Measurements from ENCODE around the gene MCCC1.

DNA sequence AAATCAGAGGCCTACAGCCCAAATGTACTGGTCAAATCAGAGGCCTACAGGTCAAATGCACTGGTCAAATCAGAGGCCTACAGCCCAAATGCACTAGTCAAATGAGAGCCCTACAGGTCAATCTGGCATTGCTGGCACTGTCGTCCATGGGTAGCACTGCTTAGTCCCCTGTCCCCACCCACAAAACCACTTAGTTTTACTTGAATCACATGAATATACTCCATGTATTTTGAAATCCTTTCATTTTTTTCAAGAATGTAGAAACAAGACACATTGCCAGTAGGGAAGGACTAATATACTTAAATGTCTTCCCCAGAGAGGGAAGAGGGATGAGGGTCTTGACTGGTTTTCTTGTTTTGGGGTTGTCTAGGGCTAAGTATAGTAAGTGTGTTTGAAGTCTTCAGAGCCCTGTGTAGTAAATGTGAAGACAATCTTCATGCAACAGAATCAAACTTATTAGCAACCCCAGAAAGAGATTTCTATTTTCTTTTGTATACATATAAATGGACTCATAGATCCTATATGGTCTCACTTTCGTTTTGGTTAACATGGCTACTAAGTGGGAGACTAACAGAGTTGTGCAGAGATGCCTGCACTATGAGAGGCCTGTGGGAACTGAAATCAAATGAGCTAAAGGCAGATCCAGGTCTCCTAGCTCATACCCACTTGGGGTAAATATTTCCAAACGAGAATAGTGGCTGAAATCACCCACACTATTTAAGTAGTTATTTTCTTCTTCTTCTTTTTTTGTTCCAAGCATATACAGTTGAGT lies 80.7 kb downstream of the MCCC1 start:
- TF ChIP-seq, protein P1, sequence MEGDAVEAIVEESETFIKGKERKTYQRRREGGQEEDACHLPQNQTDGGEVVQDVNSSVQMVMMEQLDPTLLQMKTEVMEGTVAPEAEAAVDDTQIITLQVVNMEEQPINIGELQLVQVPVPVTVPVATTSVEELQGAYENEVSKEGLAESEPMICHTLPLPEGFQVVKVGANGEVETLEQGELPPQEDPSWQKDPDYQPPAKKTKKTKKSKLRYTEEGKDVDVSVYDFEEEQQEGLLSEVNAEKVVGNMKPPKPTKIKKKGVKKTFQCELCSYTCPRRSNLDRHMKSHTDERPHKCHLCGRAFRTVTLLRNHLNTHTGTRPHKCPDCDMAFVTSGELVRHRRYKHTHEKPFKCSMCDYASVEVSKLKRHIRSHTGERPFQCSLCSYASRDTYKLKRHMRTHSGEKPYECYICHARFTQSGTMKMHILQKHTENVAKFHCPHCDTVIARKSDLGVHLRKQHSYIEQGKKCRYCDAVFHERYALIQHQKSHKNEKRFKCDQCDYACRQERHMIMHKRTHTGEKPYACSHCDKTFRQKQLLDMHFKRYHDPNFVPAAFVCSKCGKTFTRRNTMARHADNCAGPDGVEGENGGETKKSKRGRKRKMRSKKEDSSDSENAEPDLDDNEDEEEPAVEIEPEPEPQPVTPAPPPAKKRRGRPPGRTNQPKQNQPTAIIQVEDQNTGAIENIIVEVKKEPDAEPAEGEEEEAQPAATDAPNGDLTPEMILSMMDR (IDR thresholded peaks at IDR 0.05) = no peak
- TF ChIP-seq POLR2AphosphoS5 (IDR thresholded peaks at IDR 0.05) (no peak), EP300 (IDR thresholded peaks at IDR 0.05) (no peak), POLR2A (IDR thresholded peaks at IDR 0.05) (no peak)

All from gastroesophageal sphincter (tissue), 3 donors.